ENCODE data around the gene KLHL40.

Gene KLHL40

DNA sequence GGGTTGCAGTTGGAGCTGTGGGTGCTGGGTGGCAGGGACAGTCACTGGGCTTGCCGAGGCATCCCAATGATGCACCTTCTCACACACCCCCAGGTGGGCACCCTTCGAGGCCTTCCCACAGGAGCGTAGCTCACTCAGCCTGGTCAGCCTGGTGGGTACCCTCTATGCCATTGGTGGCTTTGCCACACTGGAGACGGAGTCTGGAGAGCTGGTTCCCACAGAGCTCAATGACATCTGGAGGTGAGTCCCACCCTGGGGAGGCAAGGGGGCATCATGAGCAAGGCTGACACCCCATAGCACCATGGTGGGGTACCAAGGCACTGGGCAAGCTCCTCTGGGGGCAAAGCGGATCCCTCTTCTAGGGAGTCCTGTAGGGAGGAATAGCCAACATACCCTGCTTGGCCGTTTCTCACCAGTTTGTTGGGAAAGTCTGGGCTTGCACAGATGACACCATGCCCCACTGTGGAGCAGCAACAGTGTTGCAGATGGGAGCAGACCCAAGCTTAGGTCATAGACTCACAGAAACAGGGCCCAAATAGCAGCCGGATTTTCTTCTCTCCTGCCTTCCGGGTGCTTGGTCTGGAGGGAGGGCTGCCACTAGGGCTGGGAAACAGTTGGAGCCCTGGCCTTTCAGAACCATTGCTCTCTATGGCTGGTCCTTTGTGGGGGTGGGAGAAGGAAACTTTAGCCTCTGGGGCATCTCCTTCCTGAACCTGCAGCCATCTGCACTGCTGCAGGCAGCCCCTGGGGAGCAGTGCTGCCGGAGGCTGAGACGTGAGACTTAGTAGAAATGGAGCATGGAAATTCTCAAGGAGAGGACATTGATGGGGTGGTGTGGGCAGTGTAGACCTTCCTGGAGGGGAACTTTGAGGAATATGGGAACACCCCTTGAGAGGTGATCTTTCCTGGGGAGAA is 5.7 kb downstream of the KLHL40 start:
- no peak for DNase-seq (ENCODE audit: low read depth)

DNA sequence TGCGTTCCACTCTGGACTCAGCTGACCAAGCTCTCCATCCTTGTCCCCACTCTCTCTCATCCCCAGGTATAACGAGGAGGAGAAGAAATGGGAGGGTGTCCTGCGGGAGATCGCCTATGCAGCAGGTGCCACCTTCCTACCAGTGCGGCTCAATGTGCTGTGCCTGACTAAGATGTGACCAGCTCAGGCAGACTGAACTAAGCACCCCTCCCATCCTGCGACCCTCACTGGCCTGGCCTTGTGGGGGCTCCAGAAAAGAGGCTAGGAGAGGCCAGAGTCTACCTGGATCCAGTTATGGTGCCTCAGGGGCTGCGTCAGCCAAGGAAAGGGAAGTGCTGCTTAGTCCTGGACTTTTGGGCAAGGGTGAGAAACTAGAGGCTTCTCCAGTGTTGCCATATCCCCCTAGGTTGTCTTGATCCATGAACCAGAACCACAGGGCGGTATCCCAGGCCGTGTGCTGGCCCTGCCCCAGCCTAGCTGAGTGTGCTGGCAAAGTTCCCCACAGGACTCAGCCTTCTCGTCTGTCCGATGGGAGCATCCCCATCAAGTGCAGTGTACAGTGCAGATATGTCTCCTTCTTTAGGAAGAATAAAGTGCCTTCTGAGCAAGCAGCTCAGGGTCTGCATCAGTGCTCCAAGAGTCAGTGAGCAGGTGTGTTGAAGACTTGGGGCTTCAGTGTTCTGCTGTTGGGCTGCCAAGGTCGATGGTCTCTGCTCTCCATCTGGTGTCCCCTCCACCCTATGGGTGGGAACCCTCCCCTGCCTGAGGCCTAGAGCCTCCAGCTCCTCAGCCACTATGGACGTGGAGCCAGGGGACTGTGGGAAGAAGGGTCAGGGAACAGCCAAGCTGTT is 6.7 kb downstream of the KLHL40 start:
- DNase-seq (ENCODE audit: low read depth): no peak

DNA sequence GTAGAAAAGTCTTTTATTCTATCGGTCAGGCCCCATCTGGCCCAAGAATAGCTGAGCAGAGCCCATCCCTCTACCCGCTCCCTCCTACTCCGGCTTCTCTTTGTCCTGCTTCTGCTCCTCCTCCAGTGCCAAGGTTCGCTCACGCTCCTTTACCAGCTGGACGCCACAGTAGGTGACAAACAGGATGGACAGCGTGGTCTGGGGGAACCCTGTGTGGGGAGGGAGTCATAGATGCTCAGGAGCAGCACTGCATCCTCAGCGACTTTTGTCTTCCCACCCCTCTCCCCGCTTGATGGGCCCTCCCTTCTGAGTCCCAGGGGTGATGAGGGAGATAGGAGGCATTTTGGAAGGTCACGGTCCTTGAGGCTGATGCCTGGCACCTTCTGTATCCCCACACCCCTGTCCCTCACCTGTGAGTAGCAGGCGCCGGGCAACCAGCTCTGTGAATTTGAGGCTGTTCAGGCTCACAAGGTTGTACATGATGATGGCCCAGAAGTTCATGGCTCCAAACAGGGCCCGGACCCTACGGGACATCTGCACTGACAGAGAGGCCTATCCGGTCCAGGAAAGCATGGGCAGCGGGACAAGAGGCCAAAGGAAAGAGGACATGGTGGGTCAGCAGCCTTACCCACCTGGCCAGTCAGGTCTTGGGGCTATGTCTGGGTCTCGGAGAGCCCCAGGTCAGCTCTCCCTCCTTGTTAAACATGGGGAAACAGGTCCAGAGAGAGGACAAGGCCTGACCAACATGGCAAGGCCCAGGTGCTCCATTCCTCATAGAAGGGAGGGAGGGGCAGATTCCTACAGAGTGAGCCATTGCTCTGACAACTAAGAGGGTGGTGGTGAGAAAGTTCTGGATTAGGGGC is 7.6 kb downstream of the KLHL40 start:
- no peak for DNase-seq (ENCODE audit: low read depth)

DNA sequence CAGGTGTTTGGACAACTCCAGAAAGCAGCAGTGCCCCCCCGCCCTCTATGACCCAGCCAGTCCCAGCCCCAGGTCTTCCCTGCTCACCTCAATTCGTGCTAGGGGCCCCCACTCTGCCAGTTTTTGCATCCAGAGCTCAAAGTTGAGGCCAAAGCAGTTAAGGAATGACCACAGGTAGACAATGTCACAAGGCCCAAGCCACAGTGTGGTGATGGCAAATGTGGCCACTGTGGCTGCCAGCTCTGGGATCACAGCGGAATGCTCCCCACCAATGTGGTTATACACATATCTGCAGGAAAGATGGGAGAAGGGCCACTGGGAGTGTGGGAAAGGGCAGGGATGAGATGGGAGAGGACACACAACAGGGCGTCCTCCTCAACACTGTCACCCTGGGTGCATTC is 8.2 kb downstream of the KLHL40 start:
- DNase-seq (ENCODE audit: low read depth): no peak

DNA sequence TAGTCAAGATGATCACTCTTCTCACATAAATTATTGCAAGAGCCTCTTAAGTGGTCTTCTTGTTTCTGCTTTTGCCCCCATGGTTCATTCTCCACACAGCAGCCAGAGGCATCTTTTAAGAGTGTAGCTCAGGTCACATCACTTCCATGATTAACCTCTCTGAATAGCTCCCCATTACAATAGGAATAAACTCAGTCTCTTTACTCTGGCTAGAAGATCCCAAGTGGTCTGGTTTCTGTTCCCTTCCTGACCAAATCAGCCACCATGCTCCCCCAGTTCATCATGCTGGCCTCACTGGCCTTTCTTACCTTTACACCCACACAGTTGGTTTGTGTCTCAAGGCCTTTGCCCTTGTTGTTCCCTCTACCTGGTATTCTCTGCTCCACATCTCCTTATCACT is 9.0 kb downstream of the KLHL40 start:
- DNase-seq (ENCODE audit: low read depth): no peak

DNA sequence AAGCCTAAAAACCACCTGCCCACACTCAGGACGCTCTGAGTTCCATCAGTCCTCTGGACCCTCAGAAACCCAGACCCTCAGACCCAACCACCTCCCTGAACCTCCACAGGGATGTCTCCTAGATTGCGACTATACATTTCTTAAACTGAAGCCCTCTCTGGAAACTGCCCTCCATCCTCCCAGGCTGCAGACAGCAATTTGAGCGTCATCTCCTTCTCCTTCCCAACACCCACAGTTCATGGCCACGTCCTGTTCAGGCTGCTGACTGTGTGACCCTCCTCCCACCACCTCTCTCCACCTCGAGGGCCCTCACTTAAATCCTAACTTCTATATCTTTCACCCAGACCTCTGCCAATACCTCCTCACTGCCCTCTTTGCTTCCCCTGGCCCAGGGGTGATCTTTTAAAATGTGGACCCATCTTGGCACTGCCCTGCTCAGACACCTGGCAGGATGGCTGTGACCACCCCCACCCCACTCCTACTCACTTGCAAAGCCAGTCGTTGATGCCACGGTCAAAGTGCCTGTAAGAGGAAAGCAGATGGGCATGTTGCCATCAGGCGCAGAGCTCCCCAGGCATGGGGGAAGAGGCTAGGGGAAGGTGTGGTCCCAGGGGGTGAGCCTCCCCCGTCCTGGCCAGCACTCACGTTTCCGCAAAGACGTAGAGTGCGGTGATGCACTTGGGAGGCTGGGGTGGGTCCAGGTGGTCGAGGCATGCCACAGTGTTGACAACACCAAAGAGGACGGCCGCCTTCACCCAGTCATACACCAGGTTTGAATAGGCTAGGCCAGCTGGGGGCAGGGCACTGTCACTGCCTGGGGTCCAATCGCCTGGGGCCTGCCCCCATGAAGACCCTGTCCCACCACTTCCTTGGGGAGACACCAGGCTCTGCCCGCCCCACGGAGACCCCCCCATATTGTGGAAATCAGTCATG is 11.3 kb downstream of the KLHL40 start:
- no peak for DNase-seq (ENCODE audit: low read depth)

DNA sequence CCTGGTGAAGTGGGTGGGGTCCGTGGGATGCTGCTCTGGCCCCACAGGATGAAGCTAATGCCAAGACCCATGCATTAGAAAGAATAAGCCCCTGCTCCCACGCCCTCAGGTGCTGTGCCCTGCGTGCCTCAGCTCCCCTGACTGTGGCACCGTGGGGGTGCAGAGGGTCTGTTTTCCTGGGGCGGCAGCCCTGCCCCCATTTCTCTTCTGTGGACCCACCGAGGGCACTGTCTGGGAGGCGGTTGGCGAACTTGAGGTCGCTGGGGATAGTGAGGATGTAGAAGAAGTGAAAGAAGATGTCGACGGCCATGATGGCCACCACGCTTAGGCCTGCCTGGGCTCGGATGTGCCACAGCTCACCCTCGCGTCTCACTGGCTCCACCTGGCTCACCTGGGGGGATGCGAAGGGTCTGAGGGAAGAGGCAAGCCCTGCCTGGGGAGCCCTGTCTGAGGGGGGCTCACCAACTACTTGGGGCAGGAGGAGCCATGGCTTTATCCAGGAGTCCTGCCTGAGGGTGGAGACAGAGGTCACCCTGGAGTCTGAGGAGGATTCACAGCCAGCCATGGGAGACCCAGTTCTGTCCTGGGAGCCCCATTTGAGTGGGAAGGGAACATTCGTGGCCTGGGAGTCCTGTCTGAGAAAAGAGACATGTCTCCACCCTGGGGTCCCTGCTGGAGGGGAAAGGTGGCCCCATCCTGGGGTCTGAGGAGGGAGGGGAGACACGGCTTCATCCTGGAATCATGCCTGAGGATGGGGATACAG is 12.1 kb downstream of the KLHL40 start:
- no peak for DNase-seq (ENCODE audit: low read depth)

DNA sequence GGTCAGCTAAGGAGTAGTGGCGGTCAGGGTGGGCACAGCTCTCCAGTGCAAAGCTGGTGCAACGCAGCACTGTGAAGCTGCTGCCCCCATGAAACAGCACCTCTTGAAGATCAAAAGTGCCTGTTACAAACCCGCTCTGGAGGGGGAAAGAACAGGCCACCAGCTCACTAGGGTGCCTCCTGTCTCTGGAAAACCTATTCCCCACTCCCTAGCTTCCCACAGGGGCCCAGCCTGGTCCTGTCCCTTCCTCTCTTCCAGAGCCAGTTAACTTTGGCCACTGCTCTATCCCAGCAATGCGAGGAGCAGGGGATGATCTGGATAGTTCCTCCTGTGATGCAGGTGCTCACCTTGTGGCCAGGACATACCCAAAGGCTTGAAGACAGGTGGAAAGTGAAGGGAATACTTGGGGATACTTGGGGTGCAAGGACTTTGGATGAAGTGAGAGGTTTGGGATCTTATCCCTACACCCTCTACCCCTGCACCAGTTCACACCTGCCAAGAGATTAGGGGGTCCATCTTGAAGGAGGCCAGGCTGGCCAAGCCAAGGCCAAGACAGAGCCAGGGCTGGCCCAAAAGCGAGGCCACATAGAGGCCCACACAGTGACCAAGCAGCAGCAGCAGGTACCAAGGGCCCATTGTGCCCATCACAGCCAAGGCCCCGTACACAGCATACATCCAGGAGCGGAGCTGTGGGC is 13.0 kb downstream of the KLHL40 start:
- no peak for DNase-seq (ENCODE audit: low read depth)

DNA sequence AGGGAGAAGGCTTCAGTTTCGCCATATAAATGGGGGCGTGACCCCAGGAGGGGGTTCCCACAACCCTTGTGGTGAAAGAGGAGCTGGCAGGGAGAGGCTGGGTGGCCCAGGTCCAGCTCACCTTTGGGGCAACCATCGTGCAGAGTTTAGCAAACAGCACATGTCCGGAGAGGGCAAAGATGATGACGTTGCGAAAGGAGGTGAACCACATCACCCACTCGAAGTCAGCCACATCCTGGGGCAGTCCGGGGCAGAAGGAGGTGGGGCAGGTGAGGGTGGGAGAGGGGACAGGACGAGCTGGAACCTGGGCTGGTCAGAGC is 13.5 kb downstream of the KLHL40 start:
- DNase-seq (ENCODE audit: low read depth): no peak

DNA sequence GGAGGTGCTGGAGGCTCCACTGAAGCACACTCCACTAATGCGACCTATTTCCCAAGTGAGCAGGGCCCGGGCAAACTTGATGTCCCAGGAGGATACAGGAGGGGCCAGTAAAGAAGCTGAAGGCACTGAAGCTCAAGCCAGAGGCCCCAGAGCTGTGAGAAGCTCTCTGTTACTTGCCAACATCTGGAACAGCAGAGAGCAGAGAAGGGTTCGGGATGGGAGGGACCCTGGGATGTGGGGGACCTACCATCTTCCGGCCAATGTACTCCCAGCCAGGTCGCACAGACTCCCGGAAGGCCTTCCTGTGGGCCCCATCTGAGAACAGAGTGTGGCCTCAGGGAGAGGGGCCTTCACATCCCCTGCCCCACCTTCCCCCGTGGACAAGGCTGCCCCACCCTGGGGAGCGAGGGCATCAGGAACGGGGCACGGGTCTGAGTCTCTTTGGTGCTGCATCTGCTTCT is 14.2 kb downstream of the KLHL40 start:
- no peak for DNase-seq (ENCODE audit: low read depth)

DNA sequence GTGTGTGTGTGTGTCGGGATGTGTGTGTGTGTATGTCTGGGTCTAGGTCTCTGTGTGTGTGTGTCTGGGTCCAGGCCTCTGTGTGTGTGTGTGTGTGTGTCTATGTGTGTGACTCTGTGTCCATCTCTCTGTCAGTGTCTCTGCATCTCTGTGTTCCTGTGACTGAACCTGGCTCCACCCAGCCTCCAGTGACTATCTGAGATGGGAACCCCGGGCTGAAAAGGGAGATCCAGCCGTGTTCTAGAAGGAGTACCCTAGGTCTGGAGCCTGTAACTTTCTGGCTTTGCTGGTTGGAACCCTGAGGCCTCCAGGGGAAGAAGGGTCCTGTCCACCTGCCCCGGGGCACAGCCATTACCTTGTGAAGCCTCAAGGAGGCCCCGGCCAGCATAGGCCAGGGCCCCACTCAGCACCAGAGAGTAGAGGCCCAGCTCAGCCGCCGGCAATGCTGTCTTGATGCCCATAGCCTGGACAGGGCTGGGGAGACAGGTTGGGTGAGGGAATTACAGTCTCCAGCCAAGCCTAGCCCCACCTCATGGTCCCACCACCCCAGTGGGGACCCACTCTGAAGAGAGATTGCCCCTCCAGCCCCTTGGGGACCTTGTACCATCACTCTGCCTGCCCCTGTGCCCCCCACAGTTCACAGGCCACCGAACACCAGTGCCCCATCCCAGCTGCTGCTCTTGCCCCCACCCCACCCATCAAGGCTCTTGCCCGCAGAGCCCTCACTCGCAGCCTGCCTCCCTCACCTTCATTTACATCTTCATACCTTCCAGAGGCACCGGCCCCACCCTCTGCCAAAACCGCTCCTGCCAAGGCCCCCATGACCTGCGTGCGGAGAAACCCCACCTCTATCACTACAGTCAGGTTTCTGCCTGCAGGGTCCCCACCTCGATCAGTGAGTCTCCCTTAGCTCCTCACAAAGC is 15.3 kb downstream of the KLHL40 start:
- no peak for DNase-seq (ENCODE audit: low read depth)

DNA sequence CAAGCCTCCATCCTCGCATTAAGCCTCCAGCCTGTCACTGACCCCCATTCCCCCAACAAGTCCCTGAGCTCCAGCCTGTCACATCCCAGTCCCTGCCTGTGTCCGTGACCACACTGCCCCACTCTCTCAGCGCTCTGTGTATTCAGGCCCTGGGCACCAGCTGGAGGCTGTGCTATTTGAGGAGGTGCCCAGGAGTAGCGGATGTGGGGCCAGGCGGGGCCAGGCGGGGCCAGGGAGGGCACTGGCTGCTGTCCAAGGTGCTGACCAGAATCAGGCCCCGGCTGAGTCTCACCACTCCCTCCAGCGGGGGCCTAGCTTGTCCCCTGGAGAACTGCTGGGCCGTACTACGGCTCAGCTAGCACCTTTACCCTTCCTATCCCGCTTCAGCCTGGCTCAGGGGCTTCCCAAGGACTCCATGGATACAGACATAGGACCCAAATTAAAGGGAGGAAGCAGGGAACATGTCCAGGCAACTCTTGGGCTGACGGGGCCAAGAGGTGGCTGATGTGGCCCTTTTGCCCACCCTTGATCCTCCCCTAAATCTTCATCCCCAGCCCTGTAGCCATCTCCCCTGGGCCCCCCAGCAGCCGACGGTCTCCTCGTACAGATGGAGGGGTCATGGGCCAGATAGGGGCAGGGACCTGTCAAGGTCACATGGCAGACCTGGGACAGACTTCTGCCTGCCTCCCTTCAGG is 16.2 kb downstream of the KLHL40 start:
- peak; percentile 20 for DNase-seq (ENCODE audit: low read depth)

DNA sequence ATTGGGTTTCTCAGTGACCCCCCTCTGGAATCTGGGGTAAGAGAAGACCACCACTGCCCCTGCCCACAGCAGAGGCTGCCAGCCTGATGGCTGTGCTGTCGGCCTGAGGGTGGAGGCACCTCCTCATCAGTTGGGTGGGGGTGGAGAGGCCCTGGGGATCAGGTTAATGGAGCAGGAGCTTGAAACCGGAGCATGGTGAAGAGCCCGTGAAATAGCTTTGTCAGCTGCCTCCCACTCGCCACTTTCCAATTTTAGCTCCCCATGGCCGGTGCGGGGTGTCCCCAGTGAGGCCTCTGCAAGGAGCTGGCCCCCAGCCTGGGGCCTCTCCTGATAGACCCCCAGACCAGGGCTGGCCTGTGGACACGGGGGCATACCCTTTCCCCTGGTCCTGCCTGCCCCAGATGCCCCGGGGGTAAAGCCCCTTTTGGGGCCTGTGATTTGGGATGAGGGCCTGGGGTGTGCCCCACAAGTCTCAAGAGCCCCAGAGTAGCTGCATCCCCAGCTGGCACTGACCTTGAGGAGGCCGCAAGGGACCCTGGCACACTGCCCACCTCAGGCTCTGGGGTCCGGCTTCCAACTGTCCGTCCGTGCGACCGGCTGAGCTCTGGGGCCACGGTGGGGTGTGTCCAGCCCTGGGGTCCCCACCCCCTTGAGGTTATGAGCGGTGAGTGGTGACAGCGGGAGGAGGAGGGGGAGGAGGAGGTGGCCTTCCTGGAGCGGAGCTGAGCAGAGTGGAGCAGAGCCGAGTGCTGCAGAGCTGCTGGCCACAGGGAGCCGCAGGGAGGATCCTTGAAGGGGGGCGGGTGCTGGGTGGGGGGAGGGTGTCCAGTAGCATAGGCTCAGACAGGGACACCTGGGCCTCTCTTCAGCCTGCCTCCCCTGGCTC is 17.0 kb downstream of the KLHL40 start, which contains the start of gene HHATL:
Gene HHATL (minus strand): TSS at position 733 of the 886 bp plus-strand sequence. CDS start 1,972 bp downstream, outside the sequence.
- no peak for DNase-seq (ENCODE audit: low read depth)

DNA sequence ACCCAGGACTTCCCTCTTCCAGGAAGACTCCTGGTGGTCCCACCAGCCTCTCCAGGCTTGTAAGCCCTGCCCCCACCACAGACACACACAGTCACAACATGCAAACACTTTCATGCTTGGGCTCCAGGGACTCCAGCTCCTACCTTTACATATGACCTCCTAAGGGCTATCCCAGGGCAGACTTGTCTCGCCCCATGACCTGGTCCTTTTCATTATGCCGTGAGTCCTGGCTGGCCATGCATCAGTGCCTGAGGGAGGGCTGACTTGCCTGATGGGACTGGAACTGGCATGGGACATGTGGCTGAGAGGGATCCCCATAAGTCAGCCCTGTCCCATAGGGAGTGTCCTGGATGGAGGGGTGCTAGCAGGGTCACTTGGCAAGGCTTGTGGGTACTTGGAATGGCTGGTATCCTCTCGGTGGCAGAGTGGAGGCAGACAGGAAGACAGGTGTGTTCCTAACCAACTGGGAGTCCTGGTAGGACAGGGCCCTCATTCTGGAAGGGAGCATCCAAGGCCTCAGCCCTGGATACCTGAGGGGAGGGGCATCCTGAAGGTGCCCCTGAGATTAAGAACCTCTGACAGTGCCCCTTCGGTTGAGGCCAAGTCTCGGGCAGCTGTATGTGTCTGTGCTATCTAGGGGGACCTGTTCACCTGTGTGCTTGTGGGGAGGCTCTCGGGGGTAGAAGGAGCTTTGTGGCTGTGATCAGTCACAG is 17.8 kb downstream of the KLHL40 start:
- no peak for DNase-seq (ENCODE audit: low read depth)

DNA sequence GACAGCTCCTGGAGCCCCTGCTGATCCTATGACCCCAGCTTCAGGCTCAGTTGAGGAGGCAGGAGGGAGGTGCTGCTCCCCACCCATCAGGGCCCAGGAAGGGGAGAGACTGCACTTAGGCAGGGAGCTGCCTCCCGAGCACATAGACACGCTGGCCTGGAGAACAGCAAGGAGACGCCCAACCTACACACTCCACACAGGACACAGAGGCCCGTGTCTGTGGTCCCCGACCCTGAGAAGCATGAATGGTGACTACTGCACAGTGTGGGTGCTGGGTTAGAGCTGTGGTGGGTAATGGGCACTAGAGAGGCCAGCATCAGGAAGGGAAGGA is 18.3 kb downstream of the KLHL40 start:
- no peak for DNase-seq (ENCODE audit: low read depth)

DNA sequence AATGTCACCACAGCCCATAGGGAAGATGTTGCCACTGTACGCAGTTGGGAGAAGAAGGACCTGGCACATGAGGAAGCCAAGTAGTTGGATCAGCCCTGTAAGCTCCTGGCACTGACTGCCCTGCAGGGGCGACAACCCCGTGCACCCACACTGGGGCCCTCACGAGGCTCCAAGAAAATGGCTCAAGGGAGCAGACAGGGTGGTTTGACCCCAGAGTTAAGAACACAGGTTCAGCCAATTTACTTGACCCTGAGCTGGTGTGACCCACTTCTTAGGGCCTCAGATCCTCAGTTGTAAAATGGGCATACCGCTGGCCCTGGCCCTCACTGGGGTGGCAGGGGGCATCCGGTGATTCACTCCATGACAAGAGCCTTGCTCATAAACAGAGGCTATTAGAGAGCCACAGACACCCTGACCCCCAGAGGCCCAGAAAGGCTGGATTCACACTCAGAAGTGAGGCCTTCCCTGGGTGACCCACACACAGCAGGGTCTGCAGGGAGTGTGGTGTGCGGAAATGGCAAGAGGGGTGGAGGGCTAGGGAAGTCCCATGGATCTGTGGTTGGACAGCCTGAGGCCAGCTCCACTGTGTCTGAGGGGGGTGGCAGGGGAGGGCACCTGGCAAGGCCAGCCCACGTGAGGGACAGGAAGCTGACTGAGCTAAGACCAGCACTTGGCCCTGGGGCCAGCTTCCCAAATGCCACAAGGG is 19.0 kb downstream of the KLHL40 start:
- DNase-seq (ENCODE audit: low read depth): no peak

Measured in activated T-cell treated with anti-CD3 and anti-CD28 coated beads for 24 hours (primary cell).